ENCODE data around the gene EYA2.

DNA sequence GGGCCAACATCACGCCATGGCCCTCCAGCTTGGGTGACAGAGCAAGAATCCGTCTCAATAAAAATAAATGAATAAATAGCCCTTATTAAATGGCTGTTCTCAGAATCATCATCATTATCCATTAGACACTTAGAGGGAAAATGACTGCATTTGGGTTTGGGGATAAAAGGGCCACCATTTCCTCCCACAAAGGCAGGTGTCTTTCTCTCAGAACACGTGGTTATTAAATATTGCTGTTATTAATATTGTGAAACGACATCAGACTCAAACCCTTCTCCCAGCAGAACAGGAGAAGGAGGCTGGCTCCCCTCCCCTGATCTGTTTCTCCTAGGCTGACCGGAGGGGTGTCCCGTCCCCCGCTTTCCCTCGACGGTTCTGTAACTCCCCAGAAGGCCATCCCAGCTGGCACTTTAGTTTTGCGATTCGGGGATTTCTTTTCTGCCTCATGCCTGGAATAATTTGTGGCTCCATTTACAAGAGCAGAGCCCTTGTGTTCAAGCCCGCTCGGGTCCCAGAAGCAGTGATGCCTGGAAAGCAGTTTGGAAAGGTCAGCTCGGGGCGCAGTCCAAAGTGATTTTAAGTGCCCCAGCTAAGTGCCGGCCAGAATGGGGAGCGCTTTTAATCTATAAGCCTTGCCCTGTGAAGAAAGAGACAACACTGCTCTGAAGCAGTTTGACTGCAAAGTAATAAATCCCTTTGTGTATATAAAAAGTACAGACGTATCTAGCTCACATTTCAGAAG, 41.9 kb downstream of the EYA2 start:
- TF ChIP-seq, protein P1, sequence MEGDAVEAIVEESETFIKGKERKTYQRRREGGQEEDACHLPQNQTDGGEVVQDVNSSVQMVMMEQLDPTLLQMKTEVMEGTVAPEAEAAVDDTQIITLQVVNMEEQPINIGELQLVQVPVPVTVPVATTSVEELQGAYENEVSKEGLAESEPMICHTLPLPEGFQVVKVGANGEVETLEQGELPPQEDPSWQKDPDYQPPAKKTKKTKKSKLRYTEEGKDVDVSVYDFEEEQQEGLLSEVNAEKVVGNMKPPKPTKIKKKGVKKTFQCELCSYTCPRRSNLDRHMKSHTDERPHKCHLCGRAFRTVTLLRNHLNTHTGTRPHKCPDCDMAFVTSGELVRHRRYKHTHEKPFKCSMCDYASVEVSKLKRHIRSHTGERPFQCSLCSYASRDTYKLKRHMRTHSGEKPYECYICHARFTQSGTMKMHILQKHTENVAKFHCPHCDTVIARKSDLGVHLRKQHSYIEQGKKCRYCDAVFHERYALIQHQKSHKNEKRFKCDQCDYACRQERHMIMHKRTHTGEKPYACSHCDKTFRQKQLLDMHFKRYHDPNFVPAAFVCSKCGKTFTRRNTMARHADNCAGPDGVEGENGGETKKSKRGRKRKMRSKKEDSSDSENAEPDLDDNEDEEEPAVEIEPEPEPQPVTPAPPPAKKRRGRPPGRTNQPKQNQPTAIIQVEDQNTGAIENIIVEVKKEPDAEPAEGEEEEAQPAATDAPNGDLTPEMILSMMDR (IDR thresholded peaks at IDR 0.05), result no peak
- no peak for TF ChIP-seq EZH2 (IDR thresholded peaks at IDR 0.05; ENCODE audit: borderline replicate concordance, insufficient read depth, low read depth, low read length, poor library complexity, severe bottlenecking)

All from B cell (primary cell).